ENCODE results near the gene RAB40C.

DNA sequence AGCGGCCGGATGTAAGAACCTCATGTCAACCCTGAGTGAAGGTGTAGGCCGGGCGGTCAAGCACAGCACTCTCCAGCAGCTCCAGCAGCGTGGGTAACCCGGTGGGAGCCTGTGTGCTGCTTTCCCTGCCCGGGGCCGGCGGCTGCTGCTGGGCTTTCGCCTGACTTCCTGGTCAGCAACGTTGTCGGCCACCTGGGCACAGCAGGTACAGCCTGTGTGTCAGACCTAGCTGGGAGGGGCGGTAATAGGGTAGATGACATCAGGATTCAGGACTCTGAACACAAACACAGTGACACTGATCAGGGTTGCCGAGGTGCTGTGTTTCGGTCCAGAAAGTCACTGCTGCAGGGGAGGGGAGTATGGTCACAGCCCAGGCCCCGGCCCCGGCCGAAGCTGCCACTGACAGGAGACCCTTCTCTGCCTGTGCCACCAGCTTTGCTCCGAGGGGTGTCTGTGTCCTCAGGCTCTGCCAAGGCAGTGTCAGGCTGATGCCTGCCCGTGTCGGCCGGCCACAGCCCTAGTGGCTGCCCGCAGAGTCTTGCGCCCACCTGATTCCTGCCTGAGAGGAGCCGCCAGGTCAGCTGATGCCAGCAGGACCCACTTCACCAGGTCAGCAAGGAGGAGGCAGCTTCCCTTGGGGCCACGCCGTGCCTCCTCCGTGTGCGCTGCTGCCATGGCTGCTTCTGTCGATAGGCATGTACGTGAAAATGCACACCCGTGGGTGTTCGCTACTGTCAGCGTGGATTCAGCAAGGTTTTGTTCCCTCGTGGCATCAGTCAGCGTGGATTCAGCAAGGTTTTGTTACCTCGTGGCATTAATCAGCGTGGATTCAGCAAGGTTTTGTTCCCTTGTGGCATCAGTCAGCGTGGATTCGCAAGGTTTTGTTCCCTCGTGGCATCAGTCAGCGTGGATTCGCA, 9.2 kb downstream of the RAB40C start:
- TF ChIP-seq POLR2AphosphoS5 (IDR thresholded peaks at IDR 0.05; ENCODE audit: low read depth, low read length): no peak
- no peak for TF ChIP-seq TAF1 (IDR thresholded peaks at IDR 0.05; ENCODE audit: borderline replicate concordance, low read depth, low read length)
